H1 (cell line): ENCODE results near the gene PATJ. TPM values are rescaled to one million over a fixed set of nuclear protein-coding genes. Genes with fewer than 3 reads are reported as not detected.

Experiments used
- ASH2L ChIP-seq: fragments of 200-600, 300-600 bp; sonication (generic); IDR thresholded peaks from one replicate; pipeline ENCODE4 v1.7.1; 2017; ENCODE audit warnings: low read length
- EZH2 ChIP-seq: fragments of 200-600 bp; sonication (generic); IDR thresholded peaks from 2 replicates; pipeline ENCODE4 v1.7.1; 2012; ENCODE audit warnings: low read depth, mild to moderate bottlenecking, moderate library complexity, low read length, inconsistent platforms; ENCODE audit not compliant: severe bottlenecking
- HDAC6 ChIP-seq: IDR thresholded peaks from one replicate; pipeline ENCODE4 v1.7.1; 2012; ENCODE audit warnings: low read depth, mild to moderate bottlenecking, inconsistent platforms, low read length, moderate library complexity
- MAX ChIP-seq: IDR thresholded peaks from 2 replicates; pipeline ENCODE4 v1.6.1; 2012; ENCODE audit warnings: inconsistent platforms
- NANOG ChIP-seq: IDR thresholded peaks from 2 replicates; pipeline ENCODE4 v1.6.1; 2011; ENCODE audit warnings: low read length, low read depth, mild to moderate bottlenecking, inconsistent platforms; ENCODE audit not compliant: insufficient read depth, poor library complexity, severe bottlenecking
- RBBP5 ChIP-seq: IDR thresholded peaks from 2 replicates; pipeline ENCODE4 v1.7.1; 2012; ENCODE audit warnings: low read depth, mild to moderate bottlenecking, inconsistent platforms, low read length, moderate library complexity, borderline replicate concordance
- SAP30 ChIP-seq: fragments of 300-600 bp; sonication (generic); IDR thresholded peaks from 2 replicates; pipeline ENCODE4 v1.7.1; 2012; ENCODE audit warnings: low read length, moderate library complexity, mild to moderate bottlenecking, inconsistent platforms; ENCODE audit not compliant: insufficient read depth, insufficient replicate concordance
- SP2 ChIP-seq: IDR thresholded peaks from 2 replicates; pipeline ENCODE4 v1.6.1; 2012; ENCODE audit warnings: mild to moderate bottlenecking, low read length, inconsistent platforms
- SRF ChIP-seq: IDR thresholded peaks from 2 replicates; pipeline ENCODE4 v1.6.1; 2011; ENCODE audit warnings: mild to moderate bottlenecking, low read depth, low read length, moderate library complexity
- TEAD4 ChIP-seq: IDR thresholded peaks from 2 replicates; pipeline ENCODE4 v1.6.1; 2012; ENCODE audit warnings: low read depth, low read length, inconsistent platforms, mixed read lengths
- polyA plus RNA-seq, 7 experiments: library from polyadenylated mRNA; depleted of rRNA in 3 of 7; stranded (reverse) in 5 of 7; unstranded in 2 of 7; fragments of >200 nt in 5 of 7; fragments of 200-250 nt in 2 of 7; gene quantifications; 1 replicate in 5 of 7; 2 replicates in 1 of 7; 4 replicates in 1 of 7; pipeline versions ENCODE4 v1.2.1 to v1.2.3, GENCODE V29; 2011 to 2013; ENCODE audit warnings: missing spikeins in 2 of 7, mixed read lengths in 2 of 7
- total RNA-seq: library from RNA; stranded (reverse); fragmentation: NEBNext Ultra II Directional; extraction: Animal tissue kit (Norgen Biotek cat#: 25700); gene quantifications from 2 replicates; pipeline ENCODE4 v1.2.1, GENCODE V29; 2021

The PATJ gene
- total and polyA plus RNA-seq, 2 of the 8 experiments (the other 6 are each of a cell fraction or from before 2014, with no cell fraction given): 8.2 to 55.6 TPM

GRCh38 chr1:62194651-62195544 is 452.6 kb downstream of the PATJ start, which contains the start of gene L1TD1 (continued):
- TF ChIP-seq SAP30: no peak
- no peak for TF ChIP-seq EZH2
- peak; percentile 96 for TF ChIP-seq TEAD4
- TF ChIP-seq NANOG: no peak
- TF ChIP-seq RBBP5: 0 out of 2 replicates have a peak, but pooled peaks have one; percentile 36
- TF ChIP-seq SP2: no peak
- no peak for TF ChIP-seq HDAC6
- TF ChIP-seq MAX: peak; percentile 54
- 0 out of 2 replicates have a peak, but pooled peaks have one; percentile 12 for TF ChIP-seq SRF
- TF ChIP-seq ASH2L: peak; percentile 46
